ENCODE measurements around the gene RASD1. TPM values are rescaled to one million over a fixed set of nuclear protein-coding genes. Genes with fewer than 3 reads are reported as not detected.

Gene RASD1
- total RNA-seq, 1 experiment from 2014 or later = 0.30 TPM

DNA sequence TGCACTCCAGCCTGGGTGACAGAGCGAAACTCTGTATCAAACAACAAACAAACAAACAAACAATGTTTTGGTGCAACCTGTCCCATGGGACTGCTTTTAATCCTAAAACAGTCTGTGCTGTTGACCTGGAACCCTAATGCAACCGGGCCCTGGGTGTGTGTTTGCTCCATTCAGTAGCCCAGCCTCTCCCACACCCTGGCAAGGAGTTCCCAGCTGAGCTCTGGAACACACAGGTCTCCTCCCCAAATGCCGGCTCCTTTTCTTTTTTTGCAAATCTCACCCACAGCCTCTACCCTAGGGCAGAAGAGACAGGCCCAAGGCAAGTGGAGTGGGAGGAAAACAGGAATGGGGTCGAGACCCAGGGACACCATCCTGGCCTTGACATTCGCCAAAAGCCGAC lies 29.8 kb upstream of the RASD1 start:
- ATAC-seq = no peak
- DNase-seq (ENCODE audit: low read depth, low spot score) = no peak
- no peaks in the 10 kb centered on the region for H3K4me1 ChIP-seq (ENCODE audit: control insufficient read depth in 1 of 2, insufficient read depth in 2 of 2, low read length in 2 of 2)
- H3K9ac ChIP-seq (ENCODE audit: low read length) = no peak overlapping the region
- H2AFZ ChIP-seq (ENCODE audit: low read depth, low read length, poor library complexity, severe bottlenecking) = no peak overlapping the region
- no TSS peak for BruUV-seq (replicated peaks)
- H3K27ac ChIP-seq (ENCODE audit: low read depth, low read length) = no peak overlapping the region
- H3K27me3 ChIP-seq (ENCODE audit: insufficient read depth, low read length) = no peaks in the 10 kb centered on the region
- no peaks in the 10 kb centered on the region for H4K20me1 ChIP-seq (ENCODE audit: insufficient read depth)
- H3K36me3 ChIP-seq (ENCODE audit: control insufficient read depth in 1 of 2, insufficient read depth in 2 of 2, low read length in 2 of 2) = no peaks in the 10 kb centered on the region
- H3K9me2 ChIP-seq (ENCODE audit: insufficient read depth) = no peaks in the 10 kb centered on the region
- no peaks in the 10 kb centered on the region for H3K9me3 ChIP-seq (ENCODE audit: control insufficient read depth in 1 of 2, insufficient read depth in 1 of 2, low read depth in 1 of 2, low read length in 2 of 2)
- POLR2A ChIA-PET = no interaction called here
- CTCF ChIA-PET = no interaction called here
- intact Hi-C loops (cut with micrococcal nuclease) = no loop called here
- H3K4me3 ChIP-seq (replicated peaks in 1 of 2; ENCODE audit: low read depth in 1 of 2, low read length in 2 of 2) = no peak overlapping the region
- no peaks in the 10 kb centered on the region for H3K79me2 ChIP-seq (ENCODE audit: insufficient read depth, low read length)
- H3K4me2 ChIP-seq (ENCODE audit: low read length) = no peak overlapping the region
- RAD21 ChIA-PET (ENCODE audit: low non-redundant PET in 1 of 2, low total read pairs in 2 of 2, uncharacterized antibody in 2 of 2, unreplicated experiment in 2 of 2) = no interaction called here
- TF ChIP-seq TCF7L2 (IDR thresholded peaks at IDR 0.05; ENCODE audit: borderline replicate concordance, extremely low read depth, insufficient read depth, insufficient read length) = no peak
- no peak for TF ChIP-seq CEBPB (IDR thresholded peaks at IDR 0.05; ENCODE audit: low read depth)
- no peak for TF ChIP-seq POLR2AphosphoS5 (IDR thresholded peaks at IDR 0.05; ENCODE audit: low read depth, low read length)
- no peak for TF ChIP-seq EZH2phosphoT487 (IDR thresholded peaks at IDR 0.05; ENCODE audit: borderline replicate concordance)
- TF ChIP-seq ELF1 (IDR thresholded peaks at IDR 0.05; ENCODE audit: borderline replicate concordance, low read depth) = no peak
- TF ChIP-seq ZFX (IDR thresholded peaks at IDR 0.05) = no peak
- no peak for TF ChIP-seq SIN3A (IDR thresholded peaks at IDR 0.05; ENCODE audit: low read depth)

- no peak overlapping the region for H3K4me2 ChIP-seq (ENCODE audit: low read length)
- CTCF ChIA-PET = no interaction called here
- RAD21 ChIA-PET (ENCODE audit: low non-redundant PET in 1 of 2, low total read pairs in 2 of 2, uncharacterized antibody in 2 of 2, unreplicated experiment in 2 of 2) = no interaction called here
- no peak overlapping the region for H3K4me3 ChIP-seq (replicated peaks in 1 of 2; ENCODE audit: low read depth in 1 of 2, low read length in 2 of 2)
- no peaks in the 10 kb centered on the region for H3K27me3 ChIP-seq (ENCODE audit: insufficient read depth, low read length)
- no TSS peak for BruUV-seq (replicated peaks)
- H3K9ac ChIP-seq (ENCODE audit: low read length) = no peak overlapping the region
- no peaks in the 10 kb centered on the region for H3K4me1 ChIP-seq (ENCODE audit: control insufficient read depth in 1 of 2, insufficient read depth in 2 of 2, low read length in 2 of 2)
- H3K27ac ChIP-seq (ENCODE audit: low read depth, low read length) = no peak overlapping the region
- no peak for TF ChIP-seq SRF (IDR thresholded peaks at IDR 0.05; ENCODE audit: low read depth)
- no peak for TF ChIP-seq ZBTB33 (IDR thresholded peaks at IDR 0.05; ENCODE audit: extremely low read depth, insufficient replicate concordance, low read length)
- no peak for TF ChIP-seq TCF7L2 (IDR thresholded peaks at IDR 0.05; ENCODE audit: borderline replicate concordance, extremely low read depth, insufficient read depth, insufficient read length)
- TF ChIP-seq RAD21 (IDR thresholded peaks at IDR 0.05; ENCODE audit: low read depth) = no peak
- TF ChIP-seq CBX3 (IDR thresholded peaks at IDR 0.05; ENCODE audit: low read depth) = no peak
- no peak for TF ChIP-seq SP1 (IDR thresholded peaks at IDR 0.05; ENCODE audit: low read depth)
- no peak for TF ChIP-seq ZFX (IDR thresholded peaks at IDR 0.05)
- TF ChIP-seq POLR2AphosphoS5 (IDR thresholded peaks at IDR 0.05; ENCODE audit: low read depth, low read length) = no peak
- no peak for TF ChIP-seq JUND (IDR thresholded peaks at IDR 0.05)
- DNase-seq (ENCODE audit: low read depth, low spot score) (no peak), ATAC-seq (no peak)
- POLR2A ChIA-PET = no interaction called here
- H3K9me2 ChIP-seq (ENCODE audit: insufficient read depth) = no peaks in the 10 kb centered on the region
- H3K79me2 ChIP-seq (ENCODE audit: insufficient read depth, low read length) = no peaks in the 10 kb centered on the region
- H2AFZ ChIP-seq (ENCODE audit: low read depth, low read length, poor library complexity, severe bottlenecking) = no peak overlapping the region
- intact Hi-C loops (cut with micrococcal nuclease) = no loop called here
- H3K9me3 ChIP-seq (ENCODE audit: control insufficient read depth in 1 of 2, insufficient read depth in 1 of 2, low read depth in 1 of 2, low read length in 2 of 2) = no peaks in the 10 kb centered on the region
- no peaks in the 10 kb centered on the region for H3K36me3 ChIP-seq (ENCODE audit: control insufficient read depth in 1 of 2, insufficient read depth in 2 of 2, low read length in 2 of 2)
- no peaks in the 10 kb centered on the region for H4K20me1 ChIP-seq (ENCODE audit: insufficient read depth)
These were observed 29.1 kb upstream of the RASD1 start for GRCh38 chr17:17525311-17525710.

Measured in HCT116 (cell line).